ENCODE results near the gene ITPKC. TPM values are rescaled to one million over a fixed set of nuclear protein-coding genes. Genes with fewer than 3 reads are reported as not detected.

The ITPKC gene
- polyA plus RNA-seq, 1 of the 3 experiments (the other 2 are of a cell fraction): 6.3 TPM

GRCh38 chr19:40759352-40759751, 42.4 kb downstream of the ITPKC start:
- POLR2A ChIA-PET: interaction anchor here (2.4 kb wide), 1 partner anchor 18 kb away, joined by 7 read pairs; the partner anchor contains the start of gene RAB4B

GRCh38 chr19:40762754-40763470, 46.0 kb downstream of the ITPKC start:
- H3K27ac ChIP-seq (ENCODE audit: low read depth in 2 of 2, low read length in 1 of 2): no peak overlapping the region
- no peak for DNase-seq
- H3K9ac ChIP-seq: no peak overlapping the region
- H3F3A ChIP-seq (replicated peaks; ENCODE audit: insufficient read depth): peaks cover 7% of the 10 kb centered on the region
- H3K4me1 ChIP-seq (ENCODE audit: control insufficient read depth in 1 of 2, insufficient read depth in 2 of 2, low read depth in 1 of 2, low read length in 1 of 2): no peaks in the 10 kb centered on the region
- H3K79me2 ChIP-seq (ENCODE audit: insufficient read depth): peaks cover 23% of the 10 kb centered on the region; the same call in 1 of the 2 replicates
- H3K4me3 ChIP-seq (ENCODE audit: low read depth in 2 of 2, low read length in 1 of 2): no peak overlapping the region
- ChIA-PET CTCF (no interaction called here), POLR2A (no interaction called here)
- no peak overlapping the region for H2AFZ ChIP-seq (ENCODE audit: low read depth)
- H3K9me2 ChIP-seq: no peaks in the 10 kb centered on the region
- H3K9me3 ChIP-seq: no peaks in the 10 kb centered on the region
- TF ChIP-seq FOXJ3 (CRISPR knock-in tag; IDR thresholded peaks at IDR 0.05) (no peak), TAF1 (IDR thresholded peaks at IDR 0.05; ENCODE audit: borderline replicate concordance, low read depth, low read length) (no peak), RAD21 (IDR thresholded peaks at IDR 0.05; ENCODE audit: low read length) (no peak), YY1 (IDR thresholded peaks at IDR 0.05; ENCODE audit: low read depth) (no peak), RXRA (IDR thresholded peaks at IDR 0.05; ENCODE audit: borderline replicate concordance, low read depth) (no peak), POLR2AphosphoS5 (IDR thresholded peaks at IDR 0.05; ENCODE audit: low read depth, low read length) (no peak)
- no peaks in the 10 kb centered on the region for H3K27me3 ChIP-seq (ENCODE audit: insufficient read depth)
- peaks cover 36 to 64% of the 10 kb centered on the region in 2 experiments for H3K36me3 ChIP-seq (replicated peaks in 1 of 2; ENCODE audit: control insufficient read depth in 1 of 2, insufficient read depth in 2 of 2, low read length in 1 of 2)
- WGBS (ENCODE audit: low lambda C conversion rate): 96% methylated on average over 17 of the region's 17 CpGs
- H4K20me1 ChIP-seq (ENCODE audit: insufficient read depth): 0 out of 2 replicates have a peak, but pooled peaks cover 5% of the 10 kb centered on the region
- no peak overlapping the region for H3K4me2 ChIP-seq

More at GRCh38 chr19:40759352-40759751, 42.4 kb downstream of the ITPKC start:
- Histone ChIP-seq H4K20me1 (ENCODE audit: insufficient read depth) (peaks cover 36% of the 10 kb centered on the region), H3K4me3 (ENCODE audit: low read depth in 2 of 2, low read length in 1 of 2) (no peak overlapping the region), H3K27ac (ENCODE audit: low read depth in 2 of 2, low read length in 1 of 2) (no peak overlapping the region), H2AFZ (ENCODE audit: low read depth) (no peak overlapping the region), H3K4me1 (ENCODE audit: control insufficient read depth in 1 of 2, insufficient read depth in 2 of 2, low read depth in 1 of 2, low read length in 1 of 2) (peaks cover 3 to 5% of the 10 kb centered on the region in 2 experiments; a peak in 2 of 4 replicates), H3K79me2 (ENCODE audit: insufficient read depth) (peaks cover 57% of the 10 kb centered on the region), H3K9ac (no peak overlapping the region), H3K9me3 (no peaks in the 10 kb centered on the region), H3K9me2 (no peaks in the 10 kb centered on the region), H3K4me2 (no peak overlapping the region), H3K36me3 (replicated peaks in 1 of 2; ENCODE audit: control insufficient read depth in 1 of 2, insufficient read depth in 2 of 2, low read length in 1 of 2) (peaks cover 41 to 52% of the 10 kb centered on the region in 2 experiments), H3F3A (replicated peaks; ENCODE audit: insufficient read depth) (peaks cover 7% of the 10 kb centered on the region), H3K27me3 (ENCODE audit: insufficient read depth) (no peaks in the 10 kb centered on the region)
- 96% methylated on average over 10 of the region's 13 CpGs for WGBS (ENCODE audit: low lambda C conversion rate)
- no peak for DNase-seq
- CTCF ChIA-PET: no interaction called here
- TF ChIP-seq RFX5 (IDR thresholded peaks at IDR 0.05; ENCODE audit: low read length) (no peak), NFIC (IDR thresholded peaks at IDR 0.05; ENCODE audit: borderline replicate concordance) (no peak)

DNA sequence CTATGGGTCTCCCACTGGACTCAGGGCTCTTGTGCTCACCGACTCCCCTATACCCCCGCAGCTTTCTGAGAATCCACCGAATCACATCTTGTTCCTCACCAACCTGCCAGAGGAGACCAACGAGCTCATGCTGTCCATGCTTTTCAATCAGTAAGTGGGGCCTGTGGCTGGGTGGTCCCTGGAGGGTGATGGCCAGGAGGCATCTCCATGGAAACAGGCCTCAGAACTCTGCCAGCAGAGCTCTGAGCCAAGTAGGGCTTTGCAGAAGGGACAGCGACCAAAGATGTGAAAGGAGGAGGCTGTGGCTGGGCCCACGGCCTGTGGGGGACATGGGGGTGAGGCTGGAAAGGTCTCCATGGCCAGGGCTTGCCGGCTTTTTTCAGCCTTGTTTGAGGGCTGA, 46.6 kb downstream of the ITPKC start:
- ChIA-PET POLR2A (no interaction called here), CTCF (no interaction called here)
- no peaks in the 10 kb centered on the region for H3K27me3 ChIP-seq (ENCODE audit: insufficient read depth)
- H3F3A ChIP-seq (replicated peaks; ENCODE audit: insufficient read depth): peaks cover 4% of the 10 kb centered on the region
- H2AFZ ChIP-seq (ENCODE audit: low read depth): no peak overlapping the region
- H4K20me1 ChIP-seq (ENCODE audit: insufficient read depth): no peaks in the 10 kb centered on the region
- no peaks in the 10 kb centered on the region for H3K9me3 ChIP-seq
- no peak overlapping the region for H3K4me3 ChIP-seq (ENCODE audit: low read depth in 2 of 2, low read length in 1 of 2)
- H3K4me1 ChIP-seq (ENCODE audit: control insufficient read depth in 1 of 2, insufficient read depth in 2 of 2, low read depth in 1 of 2, low read length in 1 of 2): no peaks in the 10 kb centered on the region
- 92% methylated on average over 7 of the region's 7 CpGs for WGBS (ENCODE audit: low lambda C conversion rate)
- H3K27ac ChIP-seq (ENCODE audit: low read depth in 2 of 2, low read length in 1 of 2): no peak overlapping the region
- H3K9me2 ChIP-seq: no peaks in the 10 kb centered on the region
- no peak overlapping the region for H3K9ac ChIP-seq
- no peak for DNase-seq
- H3K79me2 ChIP-seq (ENCODE audit: insufficient read depth): peaks cover 17% of the 10 kb centered on the region; the same call in 1 of the 2 replicates
- no peak overlapping the region for H3K4me2 ChIP-seq
- H3K36me3 ChIP-seq (replicated peaks in 1 of 2; ENCODE audit: control insufficient read depth in 1 of 2, insufficient read depth in 2 of 2, low read length in 1 of 2): peaks cover 30 to 59% of the 10 kb centered on the region in 2 experiments
- no peak for TF ChIP-seq EP300 (IDR thresholded peaks at IDR 0.05; ENCODE audit: borderline replicate concordance in 1 of 2, low read depth in 1 of 2, low read length in 1 of 2)
- no peak for TF ChIP-seq MAX (IDR thresholded peaks at IDR 0.05; ENCODE audit: low read depth)
- TF ChIP-seq RXRA (IDR thresholded peaks at IDR 0.05; ENCODE audit: borderline replicate concordance, low read depth): no peak
- TF ChIP-seq POLR2AphosphoS5 (IDR thresholded peaks at IDR 0.05; ENCODE audit: low read depth, low read length): no peak
- no peak for TF ChIP-seq CTCF (IDR thresholded peaks at IDR 0.05)
- TF ChIP-seq IRF3 (IDR thresholded peaks at IDR 0.05; ENCODE audit: low read depth, low read length): no peak
- TF ChIP-seq FOXM1 (IDR thresholded peaks at IDR 0.05; ENCODE audit: low read depth): no peak
- TF ChIP-seq SIN3A (IDR thresholded peaks at IDR 0.05; ENCODE audit: borderline replicate concordance, low read depth, low read length): no peak
- TF ChIP-seq RFX5 (IDR thresholded peaks at IDR 0.05; ENCODE audit: low read length): no peak
- TF ChIP-seq FOSL2 (IDR thresholded peaks at IDR 0.05; ENCODE audit: borderline replicate concordance, low read depth): no peak
- no peak for TF ChIP-seq SMC3 (IDR thresholded peaks at IDR 0.05; ENCODE audit: low read depth, low read length)
- TF ChIP-seq TEAD4 (IDR thresholded peaks at IDR 0.05; ENCODE audit: borderline replicate concordance, insufficient read depth): no peak
- no peak for TF ChIP-seq RCOR1 (IDR thresholded peaks at IDR 0.05; ENCODE audit: low read length)
- TF ChIP-seq RAD21 (IDR thresholded peaks at IDR 0.05; ENCODE audit: low read length): no peak
- TF ChIP-seq ELF1 (IDR thresholded peaks at IDR 0.05): no peak

Data from SK-N-SH (cell line).